HepG2 (cell line): ENCODE results near the gene HELZ2. TPM values are rescaled to one million over a fixed set of nuclear protein-coding genes. Genes with fewer than 3 reads are reported as not detected.

Experiments
- CENPT ChIP-seq: sonication (generic); formaldehyde crosslinking; IDR thresholded peaks from 2 replicates; pipeline ENCODE4 v1.8.0; 2022; ENCODE audit warnings: low read depth, mild to moderate bottlenecking, moderate library complexity, missing genetic modification reagents
- ESRRA ChIP-seq: sonication (generic); formaldehyde crosslinking; IDR thresholded peaks from 2 replicates; pipeline ENCODE4 v1.5.1; 2020; ENCODE audit warnings: mild to moderate bottlenecking, low read depth, missing genetic modification reagents
- ETV5 ChIP-seq: IDR thresholded peaks from 2 replicates; pipeline ENCODE4 v1.6.1; 2018; ENCODE audit warnings: missing biosample characterization, missing genetic modification reagents, inconsistent platforms, borderline replicate concordance
- NKX3-1 ChIP-seq: sonication (generic); formaldehyde crosslinking; IDR thresholded peaks from 2 replicates; pipeline ENCODE4 v1.5.0; 2020; ENCODE audit warnings: missing genetic modification reagents
- ZFP91 ChIP-seq: sonication (generic); formaldehyde crosslinking; IDR thresholded peaks from 2 replicates; pipeline ENCODE4 v1.9.0; 2022; ENCODE audit warnings: missing genetic modification reagents, mild to moderate bottlenecking, borderline replicate concordance
- ZNF101 ChIP-seq: sonication (generic); formaldehyde crosslinking; IDR thresholded peaks from 2 replicates; pipeline ENCODE4 v1.4.0; 2020; ENCODE audit warnings: mild to moderate bottlenecking, low read depth, missing genetic modification reagents, borderline replicate concordance
- ZNF207 ChIP-seq: fragments of 450-650 bp; IDR thresholded peaks from 2 replicates; pipeline ENCODE4 v1.6.1; 2016; ENCODE audit warnings: antibody characterized with exemption, borderline replicate concordance
- ZNF724P ChIP-seq: sonication (generic); formaldehyde crosslinking; IDR thresholded peaks from 2 replicates; pipeline ENCODE4 v1.8.0; 2022; ENCODE audit warnings: missing genetic modification reagents, borderline replicate concordance
- ZSCAN20 ChIP-seq: sonication (generic); formaldehyde crosslinking; IDR thresholded peaks from 2 replicates; pipeline ENCODE4 v1.4.0; 2020; ENCODE audit warnings: missing genetic modification reagents, mild to moderate bottlenecking, borderline replicate concordance
- polyA plus RNA-seq, 8 experiments: library from polyadenylated mRNA; depleted of rRNA in 3 of 8; stranded (reverse) in 7 of 8; unstranded in 1 of 8; fragments of >200 nt; fragmentation: Illumina TruSeq in 4 of 8; extraction: Trizol in 4 of 8; gene quantifications; 2 replicates each; pipeline versions ENCODE4 v1.2.1 to v1.2.3, GENCODE V29; 2011 to 2016; ENCODE audit warnings: low read depth in 4 of 8, missing spikeins in 1 of 8, mixed read lengths in 1 of 8; ENCODE audit not compliant: insufficient read depth in 1 of 8
- total RNA-seq, 5 experiments: library from RNA; depleted of rRNA; stranded (reverse); fragments of >200 nt; fragmentation: Illumina TruSeq; extraction: Trizol; gene quantifications; 2 replicates each; pipeline ENCODE4 v1.2.3, GENCODE V29; 2016; ENCODE audit warnings: low read depth in 1 of 5
- TF ChIP-seq, protein P1 (sequence below): sonication (generic); formaldehyde crosslinking; IDR thresholded peaks from 2 replicates; pipeline ENCODE4 v1.4.0; 2020; ENCODE audit warnings: missing genetic modification reagents, borderline replicate concordance
- TF ChIP-seq, protein P2 (sequence below): sonication (generic); formaldehyde crosslinking; IDR thresholded peaks from 2 replicates; pipeline ENCODE4 v1.4.0; 2020; ENCODE audit warnings: mild to moderate bottlenecking, low read depth, missing genetic modification reagents
- TF ChIP-seq, protein P3 (sequence below): sonication (generic); formaldehyde crosslinking; IDR thresholded peaks from 2 replicates; pipeline ENCODE4 v1.9.0; 2021; ENCODE audit warnings: missing genetic modification reagents, borderline replicate concordance
- TF ChIP-seq, protein P4 (sequence below): sonication (generic); formaldehyde crosslinking; IDR thresholded peaks from 2 replicates; pipeline ENCODE4 v1.8.1; 2022; ENCODE audit warnings: low read depth, mild to moderate bottlenecking, missing genetic modification reagents

The HELZ2 gene
- total and polyA plus RNA-seq, 2 of the 13 experiments (the other 11 are each of a cell fraction or from before 2014, with no cell fraction given), result 9.6 to 10.1 TPM

DNA sequence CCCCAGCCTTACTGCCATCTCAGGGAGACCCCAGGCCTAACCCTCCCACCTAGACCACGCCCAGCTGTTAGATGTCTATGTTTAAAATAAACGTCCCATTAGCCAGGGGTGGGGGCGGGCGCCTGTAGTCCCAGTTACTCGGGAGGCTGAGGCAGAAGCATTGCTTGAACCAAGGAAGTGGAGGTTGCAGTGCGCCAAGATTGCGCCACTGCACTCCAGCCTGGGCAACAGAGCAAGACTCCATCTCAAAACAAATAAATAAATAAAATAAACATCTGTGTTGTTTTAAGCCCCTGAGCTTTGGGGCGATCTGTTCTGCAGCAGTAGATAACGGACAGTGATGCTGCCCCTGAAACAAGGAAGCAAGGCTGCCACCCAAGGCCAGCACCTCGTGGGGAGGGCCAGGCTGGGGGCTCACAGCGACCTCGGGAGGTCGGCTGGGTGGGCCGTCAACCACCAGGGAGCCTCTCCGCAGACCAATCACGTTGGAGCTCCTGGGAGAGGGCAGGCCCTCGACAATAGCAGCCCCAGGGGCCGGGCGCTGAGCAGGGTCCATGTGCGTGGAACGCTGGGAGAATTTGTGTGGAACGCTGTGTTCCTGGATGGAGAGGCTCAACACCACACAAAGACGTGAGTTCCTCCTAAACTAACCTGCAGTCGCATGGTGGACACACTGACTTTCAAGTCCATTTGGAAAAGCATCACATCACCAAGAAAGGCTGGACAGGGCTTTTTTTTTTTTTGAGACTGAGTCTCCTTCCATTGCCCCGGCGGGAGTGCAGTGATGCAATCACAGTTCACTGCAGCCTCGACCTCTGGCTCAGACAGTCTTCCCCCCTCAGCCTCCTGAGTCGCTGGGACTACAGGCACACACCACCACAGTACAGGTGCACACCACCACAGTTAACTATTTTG, 1.0 kb upstream of the HELZ2 start (continued):
- TF ChIP-seq ESRRA (no peak), ZNF101 (CRISPR knock-in tag) (no peak), NKX3-1 (CRISPR knock-in tag) (no peak), ZFP91 (CRISPR knock-in tag) (peak; percentile 12; the same call in 1 of the 2 replicates), ZSCAN20 (CRISPR knock-in tag) (0 out of 2 replicates have a peak, but pooled peaks have one; percentile 23), CENPT (CRISPR knock-in tag) (no peak), ZNF207 (no peak), ETV5 (0 out of 2 replicates have a peak, but pooled peaks have one; percentile 13), ZNF724P (CRISPR knock-in tag) (peak; percentile 6; the same call in 1 of the 2 replicates)
- TF ChIP-seq, protein P1, sequence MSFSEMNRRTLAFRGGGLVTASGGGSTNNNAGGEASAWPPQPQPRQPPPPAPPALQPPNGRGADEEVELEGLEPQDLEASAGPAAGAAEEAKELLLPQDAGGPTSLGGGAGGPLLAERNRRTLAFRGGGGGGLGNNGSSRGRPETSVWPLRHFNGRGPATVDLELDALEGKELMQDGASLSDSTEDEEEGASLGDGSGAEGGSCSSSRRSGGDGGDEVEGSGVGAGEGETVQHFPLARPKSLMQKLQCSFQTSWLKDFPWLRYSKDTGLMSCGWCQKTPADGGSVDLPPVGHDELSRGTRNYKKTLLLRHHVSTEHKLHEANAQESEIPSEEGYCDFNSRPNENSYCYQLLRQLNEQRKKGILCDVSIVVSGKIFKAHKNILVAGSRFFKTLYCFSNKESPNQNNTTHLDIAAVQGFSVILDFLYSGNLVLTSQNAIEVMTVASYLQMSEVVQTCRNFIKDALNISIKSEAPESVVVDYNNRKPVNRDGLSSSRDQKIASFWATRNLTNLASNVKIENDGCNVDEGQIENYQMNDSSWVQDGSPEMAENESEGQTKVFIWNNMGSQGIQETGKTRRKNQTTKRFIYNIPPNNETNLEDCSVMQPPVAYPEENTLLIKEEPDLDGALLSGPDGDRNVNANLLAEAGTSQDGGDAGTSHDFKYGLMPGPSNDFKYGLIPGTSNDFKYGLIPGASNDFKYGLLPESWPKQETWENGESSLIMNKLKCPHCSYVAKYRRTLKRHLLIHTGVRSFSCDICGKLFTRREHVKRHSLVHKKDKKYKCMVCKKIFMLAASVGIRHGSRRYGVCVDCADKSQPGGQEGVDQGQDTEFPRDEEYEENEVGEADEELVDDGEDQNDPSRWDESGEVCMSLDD, result no peak
- TF ChIP-seq, protein P2, sequence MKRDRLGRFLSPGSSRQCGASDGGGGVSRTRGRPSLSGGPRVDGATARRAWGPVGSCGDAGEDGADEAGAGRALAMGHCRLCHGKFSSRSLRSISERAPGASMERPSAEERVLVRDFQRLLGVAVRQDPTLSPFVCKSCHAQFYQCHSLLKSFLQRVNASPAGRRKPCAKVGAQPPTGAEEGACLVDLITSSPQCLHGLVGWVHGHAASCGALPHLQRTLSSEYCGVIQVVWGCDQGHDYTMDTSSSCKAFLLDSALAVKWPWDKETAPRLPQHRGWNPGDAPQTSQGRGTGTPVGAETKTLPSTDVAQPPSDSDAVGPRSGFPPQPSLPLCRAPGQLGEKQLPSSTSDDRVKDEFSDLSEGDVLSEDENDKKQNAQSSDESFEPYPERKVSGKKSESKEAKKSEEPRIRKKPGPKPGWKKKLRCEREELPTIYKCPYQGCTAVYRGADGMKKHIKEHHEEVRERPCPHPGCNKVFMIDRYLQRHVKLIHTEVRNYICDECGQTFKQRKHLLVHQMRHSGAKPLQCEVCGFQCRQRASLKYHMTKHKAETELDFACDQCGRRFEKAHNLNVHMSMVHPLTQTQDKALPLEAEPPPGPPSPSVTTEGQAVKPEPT (CRISPR knock-in tag), result no peak
- TF ChIP-seq, protein P3, sequence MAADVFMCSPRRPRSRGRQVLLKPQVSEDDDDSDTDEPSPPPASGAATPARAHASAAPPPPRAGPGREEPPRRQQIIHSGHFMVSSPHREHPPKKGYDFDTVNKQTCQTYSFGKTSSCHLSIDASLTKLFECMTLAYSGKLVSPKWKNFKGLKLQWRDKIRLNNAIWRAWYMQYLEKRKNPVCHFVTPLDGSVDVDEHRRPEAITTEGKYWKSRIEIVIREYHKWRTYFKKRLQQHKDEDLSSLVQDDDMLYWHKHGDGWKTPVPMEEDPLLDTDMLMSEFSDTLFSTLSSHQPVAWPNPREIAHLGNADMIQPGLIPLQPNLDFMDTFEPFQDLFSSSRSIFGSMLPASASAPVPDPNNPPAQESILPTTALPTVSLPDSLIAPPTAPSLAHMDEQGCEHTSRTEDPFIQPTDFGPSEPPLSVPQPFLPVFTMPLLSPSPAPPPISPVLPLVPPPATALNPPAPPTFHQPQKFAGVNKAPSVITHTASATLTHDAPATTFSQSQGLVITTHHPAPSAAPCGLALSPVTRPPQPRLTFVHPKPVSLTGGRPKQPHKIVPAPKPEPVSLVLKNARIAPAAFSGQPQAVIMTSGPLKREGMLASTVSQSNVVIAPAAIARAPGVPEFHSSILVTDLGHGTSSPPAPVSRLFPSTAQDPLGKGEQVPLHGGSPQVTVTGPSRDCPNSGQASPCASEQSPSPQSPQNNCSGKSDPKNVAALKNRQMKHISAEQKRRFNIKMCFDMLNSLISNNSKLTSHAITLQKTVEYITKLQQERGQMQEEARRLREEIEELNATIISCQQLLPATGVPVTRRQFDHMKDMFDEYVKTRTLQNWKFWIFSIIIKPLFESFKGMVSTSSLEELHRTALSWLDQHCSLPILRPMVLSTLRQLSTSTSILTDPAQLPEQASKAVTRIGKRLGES (CRISPR knock-in tag), result no peak
- TF ChIP-seq, protein P4, sequence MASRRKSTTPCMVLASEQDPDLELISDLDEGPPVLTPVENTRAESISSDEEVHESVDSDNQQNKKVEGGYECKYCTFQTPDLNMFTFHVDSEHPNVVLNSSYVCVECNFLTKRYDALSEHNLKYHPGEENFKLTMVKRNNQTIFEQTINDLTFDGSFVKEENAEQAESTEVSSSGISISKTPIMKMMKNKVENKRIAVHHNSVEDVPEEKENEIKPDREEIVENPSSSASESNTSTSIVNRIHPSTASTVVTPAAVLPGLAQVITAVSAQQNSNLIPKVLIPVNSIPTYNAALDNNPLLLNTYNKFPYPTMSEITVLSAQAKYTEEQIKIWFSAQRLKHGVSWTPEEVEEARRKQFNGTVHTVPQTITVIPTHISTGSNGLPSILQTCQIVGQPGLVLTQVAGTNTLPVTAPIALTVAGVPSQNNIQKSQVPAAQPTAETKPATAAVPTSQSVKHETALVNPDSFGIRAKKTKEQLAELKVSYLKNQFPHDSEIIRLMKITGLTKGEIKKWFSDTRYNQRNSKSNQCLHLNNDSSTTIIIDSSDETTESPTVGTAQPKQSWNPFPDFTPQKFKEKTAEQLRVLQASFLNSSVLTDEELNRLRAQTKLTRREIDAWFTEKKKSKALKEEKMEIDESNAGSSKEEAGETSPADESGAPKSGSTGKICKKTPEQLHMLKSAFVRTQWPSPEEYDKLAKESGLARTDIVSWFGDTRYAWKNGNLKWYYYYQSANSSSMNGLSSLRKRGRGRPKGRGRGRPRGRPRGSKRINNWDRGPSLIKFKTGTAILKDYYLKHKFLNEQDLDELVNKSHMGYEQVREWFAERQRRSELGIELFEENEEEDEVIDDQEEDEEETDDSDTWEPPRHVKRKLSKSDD (CRISPR knock-in tag), result no peak
